Measurements from ENCODE around the gene FAM171A2. TPM values are rescaled to one million over a fixed set of nuclear protein-coding genes. Genes with fewer than 3 reads are reported as not detected.

Gene FAM171A2
- total RNA-seq, 4 donors from 2014 or later, result 0.10 to 0.47 (median 0.23) TPM; not detected in 1

DNA sequence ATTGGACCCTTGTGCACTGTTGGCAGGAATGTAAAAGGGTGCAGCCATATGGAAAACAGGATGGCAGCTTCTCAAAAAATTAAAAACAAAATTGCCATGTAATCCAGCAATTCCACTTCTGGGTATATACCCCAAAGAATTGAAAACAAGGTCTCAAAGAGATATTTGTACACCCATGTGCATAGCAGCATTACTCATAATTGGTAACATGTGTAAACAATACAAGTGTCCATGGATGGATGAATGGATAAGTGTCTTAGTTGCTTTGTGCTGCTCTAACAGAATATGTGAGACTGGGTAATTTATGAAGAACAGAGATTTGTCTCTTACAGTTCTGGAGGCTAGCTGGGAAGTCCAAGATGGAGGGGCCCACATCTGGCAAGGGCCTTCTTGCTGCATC is 59.0 kb downstream of the FAM171A2 start:
- H3K4me1 ChIP-seq, result peaks cover 7 to 18% of the 10 kb centered on the region in 2 donors
- peaks cover 16 to 27% (median 24%) of the 10 kb centered on the region in 3 donors for H3K27me3 ChIP-seq
- no peak overlapping the region for H3K4me3 ChIP-seq
- DNase-seq (no peak), ATAC-seq (no peak)
- H3K36me3 ChIP-seq, result no peaks in the 10 kb centered on the region
- in situ Hi-C loops (cut with MboI; ENCODE audit: low sequenced_read_pairs in 4 of 4) (no loop called here), intact Hi-C loops (cut with DNase I; ENCODE audit: low total_unique reads) (no loop called here)
- no peaks in the 10 kb centered on the region for H3K9me3 ChIP-seq
- no peak overlapping the region for H3K27ac ChIP-seq
- TF ChIP-seq CTCF (IDR thresholded peaks at IDR 0.05 in 4 of 5, conservative IDR thresholded peaks at IDR 0.05 in 1 of 5) (no peak), POLR2A (IDR thresholded peaks at IDR 0.05) (no peak)

Other genes with a start within 250 kb of the FAM171A2 start
- gene HDAC5, start 240.2 kb downstream of the FAM171A2 start, total RNA-seq, result 100 to 1,000 TPM in 2 of 4 donors, 10 to 100 TPM in 2; 36.5 to 301 (median 88.0) TPM
- 1 to 10 TPM in 3 of 4 donors, under 1 TPM in 1; 0.97 to 7.4 (median 1.9) TPM for gene HROB, start 221.9 kb downstream of the FAM171A2 start, total RNA-seq
- gene ASB16, start 193.1 kb downstream of the FAM171A2 start, total RNA-seq, result 100 to 1,000 TPM in 1 of 4 donors, 10 to 100 TPM in 3; 13.2 to 134 (median 34.2) TPM
- 10 to 100 TPM; 25.6 to 34.7 (median 27.4) TPM for gene TMUB2, start 176.9 kb downstream of the FAM171A2 start, total RNA-seq
- 10 to 100 TPM; 39.3 to 46.0 (median 40.6) TPM for gene ATXN7L3, start 164.0 kb downstream of the FAM171A2 start, total RNA-seq
- gene UBTF, start 144.2 kb downstream of the FAM171A2 start, total RNA-seq, result 10 to 100 TPM; 36.2 to 64.3 (median 46.0) TPM
- under 1 TPM in 2 of 4 donors, not detected in 2; 0.11 to 0.20 TPM for gene SLC4A1, start 95.7 kb downstream of the FAM171A2 start, total RNA-seq
- gene RUNDC3A, start 55.3 kb downstream of the FAM171A2 start, total RNA-seq, result not detected
- gene SLC25A39, start 39.0 kb downstream of the FAM171A2 start, total RNA-seq, result 10 to 100 TPM; 36.7 to 44.2 (median 38.4) TPM
- 100 to 1,000 TPM in 2 of 4 donors, 10 to 100 TPM in 2; 64.2 to 111 (median 87.1) TPM for gene GRN, start 18.6 kb downstream of the FAM171A2 start, total RNA-seq
- gene ITGA2B, start 25.8 kb upstream of the FAM171A2 start, total RNA-seq, result under 1 TPM in 1 of 4 donors, not detected in 3; 0.33 TPM
- 10 to 100 TPM; 39.9 to 75.1 (median 50.8) TPM for gene GPATCH8, start 139.6 kb upstream of the FAM171A2 start, total RNA-seq
- under 1 TPM in 3 of 4 donors, not detected in 1; 0.31 to 0.68 (median 0.58) TPM for gene FZD2, start 193.6 kb upstream of the FAM171A2 start, total RNA-seq

Measured in gastrocnemius medialis (tissue), 4 donors.